Ectodermal cell (in vitro differentiated cells): ENCODE measurements around the gene CNTNAP4.

Source experiments
- H3K27ac ChIP-seq: 2 replicates; pipeline ENCODE4 v1.7.0; 2013; ENCODE audit warnings: mild to moderate bottlenecking, low read depth, low read length; ENCODE audit not compliant: insufficient read depth, poor library complexity, severe bottlenecking
- H3K27me3 ChIP-seq: 2 replicates; pipeline ENCODE4 v1.7.0; 2013; ENCODE audit warnings: mild to moderate bottlenecking, low read length; ENCODE audit not compliant: insufficient read depth, control insufficient read depth, poor library complexity, severe bottlenecking
- H3K36me3 ChIP-seq: one replicate; pipeline ENCODE4 v1.7.0; 2013; ENCODE audit warnings: low read length; ENCODE audit not compliant: control insufficient read depth, insufficient read depth
- H3K4me1 ChIP-seq: one replicate; pipeline ENCODE4 v1.7.0; 2013; ENCODE audit warnings: low read length; ENCODE audit not compliant: control insufficient read depth, insufficient read depth
- H3K4me3 ChIP-seq: 2 replicates; pipeline ENCODE4 v1.7.0; 2013; ENCODE audit warnings: low read depth, low read length, control low read depth; ENCODE audit not compliant: insufficient read depth
- H3K9me3 ChIP-seq: 2 replicates; pipeline ENCODE4 v1.7.0; 2013; ENCODE audit warnings: mild to moderate bottlenecking, low read length, moderate library complexity; ENCODE audit not compliant: control insufficient read depth
- WGBS, 2 experiments: methylation state at CpG; one replicate each; pipeline ENCODE4 v1.1.7; 2013; ENCODE audit warnings: missing lambda C conversion rate in 2 of 2; 5-methylcytosine and 5-hydroxymethylcytosine counted together

CNTNAP4 gene

GRCh38 chr16:76346210-76346609 is 69.0 kb downstream of the CNTNAP4 start:
- no peak overlapping the region for H3K27ac ChIP-seq
- H3K36me3 ChIP-seq = no peaks in the 10 kb centered on the region
- WGBS, 2 experiments = 77 to 85% methylated on average over 3 of the region's 3 CpGs
- no peak overlapping the region for H3K4me3 ChIP-seq
- no peaks in the 10 kb centered on the region for H3K9me3 ChIP-seq
- no peaks in the 10 kb centered on the region for H3K4me1 ChIP-seq
- no peaks in the 10 kb centered on the region for H3K27me3 ChIP-seq

GRCh38 chr16:76351441-76351840 is 74.2 kb downstream of the CNTNAP4 start:
- Histone ChIP-seq H3K27me3 (no peaks in the 10 kb centered on the region), H3K36me3 (no peaks in the 10 kb centered on the region), H3K9me3 (no peaks in the 10 kb centered on the region), H3K4me3 (no peak overlapping the region), H3K4me1 (no peaks in the 10 kb centered on the region), H3K27ac (no peak overlapping the region)
- WGBS, 2 experiments = 94 to 95% methylated on average over 4 to 5 of the region's 5 CpGs

DNA sequence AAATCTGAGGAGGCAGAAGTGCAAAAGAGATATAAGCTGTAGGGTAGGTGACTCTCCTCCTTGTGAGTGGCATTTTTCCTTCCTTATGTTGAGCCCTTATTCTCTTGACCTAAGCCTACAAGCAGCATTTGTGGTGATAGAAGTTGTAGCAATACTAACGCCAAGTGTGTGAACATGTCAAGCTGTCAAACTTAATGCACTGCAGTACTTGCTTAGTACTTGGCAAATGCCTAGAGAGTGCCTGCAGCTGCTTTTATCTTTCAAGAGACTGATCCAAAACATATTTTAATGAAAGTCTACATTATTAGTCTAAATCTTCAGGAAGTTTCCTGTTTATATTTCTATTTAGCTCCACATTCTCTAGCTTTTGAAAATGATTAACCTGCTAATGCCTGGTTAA is 83.2 kb downstream of the CNTNAP4 start:
- Histone ChIP-seq H3K4me3 (no peak overlapping the region), H3K4me1 (no peaks in the 10 kb centered on the region), H3K36me3 (no peaks in the 10 kb centered on the region), H3K27ac (no peak overlapping the region), H3K9me3 (no peaks in the 10 kb centered on the region), H3K27me3 (no peaks in the 10 kb centered on the region)
- 78 to 97% methylated on average over 1 of the region's 1 CpG for WGBS, 2 experiments

DNA sequence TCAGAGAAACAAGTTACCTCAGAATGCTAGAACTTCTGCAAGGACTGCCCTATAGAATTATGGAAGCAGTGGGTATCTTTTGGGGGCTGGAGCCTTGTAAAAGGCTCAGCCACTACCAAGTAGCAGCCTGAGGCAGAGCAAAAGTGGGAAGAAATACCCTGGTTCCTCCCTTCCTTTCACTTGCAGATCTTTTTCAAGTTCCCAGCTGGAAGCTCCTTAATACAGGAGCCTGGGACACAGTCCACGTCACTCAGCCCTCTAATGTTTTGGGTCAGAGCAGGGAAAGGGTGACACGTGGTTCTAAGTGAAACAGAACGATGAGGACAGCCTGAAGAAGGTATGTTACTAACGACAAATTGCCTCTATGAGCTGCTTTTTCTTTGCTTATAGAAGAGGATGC is 93.1 kb downstream of the CNTNAP4 start:
- H3K9me3 ChIP-seq = no peaks in the 10 kb centered on the region

GRCh38 chr16:76371441-76371840 is 94.2 kb downstream of the CNTNAP4 start:
- H3K27ac ChIP-seq = no peak overlapping the region
- WGBS, 2 experiments = 91 to 94% methylated on average over 3 of the region's 3 CpGs
- no peak overlapping the region for H3K4me3 ChIP-seq
- no peaks in the 10 kb centered on the region for H3K36me3 ChIP-seq
- H3K9me3 ChIP-seq = no peaks in the 10 kb centered on the region
- H3K27me3 ChIP-seq = no peaks in the 10 kb centered on the region
- no peaks in the 10 kb centered on the region for H3K4me1 ChIP-seq

More for the DNA sequence above, 93.1 kb downstream of the CNTNAP4 start:
- no peaks in the 10 kb centered on the region for H3K27me3 ChIP-seq
- no peaks in the 10 kb centered on the region for H3K4me1 ChIP-seq
- 15 to 16% methylated on average over 4 of the region's 4 CpGs for WGBS, 2 experiments
- no peaks in the 10 kb centered on the region for H3K36me3 ChIP-seq
- H3K4me3 ChIP-seq = no peak overlapping the region
- H3K27ac ChIP-seq = no peak overlapping the region

DNA sequence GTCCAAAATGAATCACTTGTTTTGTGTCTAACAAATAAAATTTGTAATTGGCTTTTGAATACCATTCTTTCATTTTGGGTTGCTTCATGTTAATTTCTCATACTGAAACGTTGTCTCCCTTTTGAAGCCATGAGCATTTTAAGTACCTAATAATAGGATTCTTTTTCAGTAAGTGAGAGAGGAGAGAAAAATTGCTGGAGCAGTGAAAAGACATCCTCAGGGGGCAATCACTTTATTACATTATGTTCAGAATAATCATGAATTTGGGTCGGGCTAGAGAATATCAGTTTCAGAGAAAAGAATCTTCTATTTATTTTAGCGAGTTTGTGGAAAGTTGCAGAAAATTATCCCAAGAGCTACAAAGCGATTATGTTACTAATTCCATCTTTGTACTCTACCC is 96.8 kb downstream of the CNTNAP4 start:
- WGBS, 2 experiments = 100% methylated on average over 2 to 3 of the region's 4 CpGs
- H3K27ac ChIP-seq = no peak overlapping the region
- H3K4me3 ChIP-seq = no peak overlapping the region
- H3K27me3 ChIP-seq = no peaks in the 10 kb centered on the region
- H3K36me3 ChIP-seq = no peaks in the 10 kb centered on the region
- H3K4me1 ChIP-seq = no peaks in the 10 kb centered on the region
- no peaks in the 10 kb centered on the region for H3K9me3 ChIP-seq

DNA sequence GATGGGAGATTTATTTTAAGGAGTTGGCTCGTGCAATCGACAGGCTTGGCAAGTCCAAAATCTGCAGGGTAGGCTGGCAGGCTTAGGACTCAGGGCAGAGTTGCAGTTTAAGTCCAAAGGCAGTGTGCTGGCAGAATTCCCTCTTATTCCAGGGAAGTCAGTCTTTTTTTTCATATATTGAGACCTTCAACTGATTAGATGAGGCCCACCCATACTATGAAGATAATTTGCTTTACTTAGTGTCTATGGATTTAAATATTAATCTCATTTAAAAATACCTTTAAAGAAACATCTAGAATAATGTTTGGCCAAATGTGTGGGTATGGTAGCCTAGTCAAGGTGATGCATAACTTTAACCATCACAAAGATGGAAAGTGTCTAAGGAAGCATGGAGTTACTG is 99.8 kb downstream of the CNTNAP4 start:
- H3K9me3 ChIP-seq = no peaks in the 10 kb centered on the region
- no peak overlapping the region for H3K4me3 ChIP-seq
- no peak overlapping the region for H3K27ac ChIP-seq
- no peaks in the 10 kb centered on the region for H3K36me3 ChIP-seq
- WGBS, 2 experiments = 95 to 98% methylated on average over 2 of the region's 2 CpGs
- no peaks in the 10 kb centered on the region for H3K4me1 ChIP-seq
- no peaks in the 10 kb centered on the region for H3K27me3 ChIP-seq

DNA sequence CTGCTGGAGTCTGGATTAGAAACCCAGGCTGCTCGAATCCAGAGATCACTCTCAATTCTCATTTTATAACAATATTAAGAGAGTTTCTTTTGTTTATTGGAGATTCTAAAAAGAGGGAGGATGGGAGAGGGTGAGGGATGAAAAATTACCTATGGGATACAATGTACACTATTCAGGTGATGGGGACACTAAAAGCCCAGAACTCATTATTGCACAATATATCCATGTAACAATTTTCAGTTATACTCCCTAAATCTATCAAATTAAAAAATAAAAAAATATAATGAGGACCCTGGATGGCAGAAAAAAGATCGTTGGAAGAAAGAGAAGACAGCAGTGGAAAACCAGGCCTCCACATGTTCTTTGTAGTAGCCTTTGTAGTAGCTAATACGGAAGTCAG is 100.8 kb downstream of the CNTNAP4 start:
- H3K36me3 ChIP-seq = no peaks in the 10 kb centered on the region
- H3K27me3 ChIP-seq = no peaks in the 10 kb centered on the region
- WGBS, 2 experiments = 90 to 94% methylated on average over 2 of the region's 3 CpGs

GRCh38 chr16:76381096-76381495 is 103.9 kb downstream of the CNTNAP4 start:
- WGBS, 2 experiments = 87 to 89% methylated on average over 1 of the region's 1 CpG
- no peaks in the 10 kb centered on the region for H3K36me3 ChIP-seq
- no peak overlapping the region for H3K4me3 ChIP-seq
- no peaks in the 10 kb centered on the region for H3K9me3 ChIP-seq
- H3K27me3 ChIP-seq = no peaks in the 10 kb centered on the region
- H3K4me1 ChIP-seq = no peaks in the 10 kb centered on the region
- no peak overlapping the region for H3K27ac ChIP-seq

More for the DNA sequence above, 100.8 kb downstream of the CNTNAP4 start:
- Histone ChIP-seq H3K4me1 (no peaks in the 10 kb centered on the region), H3K9me3 (no peaks in the 10 kb centered on the region), H3K27ac (no peak overlapping the region), H3K4me3 (no peak overlapping the region)

GRCh38 chr16:76385601-76386230 is 108.5 kb downstream of the CNTNAP4 start:
- Histone ChIP-seq H3K27ac (no peak overlapping the region), H3K4me3 (no peak overlapping the region), H3K9me3 (no peaks in the 10 kb centered on the region), H3K36me3 (no peaks in the 10 kb centered on the region), H3K4me1 (no peaks in the 10 kb centered on the region), H3K27me3 (no peaks in the 10 kb centered on the region)
- WGBS, 2 experiments = 92% methylated on average over 4 to 6 of the region's 7 CpGs

- no peak overlapping the region for H3K4me3 ChIP-seq
- no peaks in the 10 kb centered on the region for H3K36me3 ChIP-seq
- no peak overlapping the region for H3K27ac ChIP-seq
- H3K9me3 ChIP-seq = no peaks in the 10 kb centered on the region
- no peaks in the 10 kb centered on the region for H3K4me1 ChIP-seq
- H3K27me3 ChIP-seq = no peaks in the 10 kb centered on the region
Measured at GRCh38 chr16:76386784-76387183, 109.6 kb downstream of the CNTNAP4 start.
